HepG2 (cell line): ENCODE measurements around the gene NAPB. TPM values are rescaled to one million over a fixed set of nuclear protein-coding genes. Genes with fewer than 3 reads are reported as not detected.

ENCODE experiments used
- FOXJ3 ChIP-seq: sonication (generic); formaldehyde crosslinking; IDR thresholded peaks from 2 replicates; pipeline ENCODE4 v1.4.0; 2020; ENCODE audit warnings: missing genetic modification reagents, mild to moderate bottlenecking, borderline replicate concordance
- FOXK1 ChIP-seq: sonication (generic); formaldehyde crosslinking; IDR thresholded peaks from 2 replicates; pipeline ENCODE4 v1.4.0; 2020; ENCODE audit warnings: low read depth, missing genetic modification reagents, borderline replicate concordance
- HNF4A ChIP-seq: sonication (generic); formaldehyde crosslinking; IDR thresholded peaks from 2 replicates; pipeline ENCODE4 v1.4.0; 2020; ENCODE audit warnings: missing genetic modification reagents
- MTF1 ChIP-seq: sonication (generic); formaldehyde crosslinking; IDR thresholded peaks from 2 replicates; pipeline ENCODE4 v1.5.0; 2020; ENCODE audit warnings: missing genetic modification reagents
- NCOA2 ChIP-seq: sonication (generic); formaldehyde crosslinking; IDR thresholded peaks from 2 replicates; pipeline ENCODE4 v1.8.0; 2022; ENCODE audit warnings: inconsistent platforms
- NFKBIZ ChIP-seq: IDR thresholded peaks from 2 replicates; pipeline ENCODE4 v1.6.1; 2018; ENCODE audit warnings: missing genetic modification reagents, missing compliant biosample characterization
- RBM39 ChIP-seq: fragments of 200-400 bp; formaldehyde crosslinking; IDR thresholded peaks from one replicate; pipeline ENCODE4 v1.6.1; 2018; ENCODE audit warnings: antibody characterized with exemption, mild to moderate bottlenecking, low read depth, low read length; ENCODE audit not compliant: poor library complexity, severe bottlenecking
- SATB2 ChIP-seq: sonication (generic); formaldehyde crosslinking; IDR thresholded peaks from 2 replicates; pipeline ENCODE4 v1.5.0; 2020; ENCODE audit warnings: missing genetic modification reagents
- SP4 ChIP-seq: sonication (generic); formaldehyde crosslinking; IDR thresholded peaks from 2 replicates; pipeline ENCODE4 v1.8.1; 2023; ENCODE audit warnings: mild to moderate bottlenecking, missing genetic modification reagents
- ZKSCAN5 ChIP-seq: sonication (generic); formaldehyde crosslinking; IDR thresholded peaks from 2 replicates; pipeline ENCODE4 v1.5.1; 2020; ENCODE audit warnings: mild to moderate bottlenecking, missing genetic modification reagents
- ZMYM2 ChIP-seq: sonication (generic); formaldehyde crosslinking; IDR thresholded peaks from 2 replicates; pipeline ENCODE4 v1.8.0; 2022; ENCODE audit warnings: mild to moderate bottlenecking, missing genetic modification reagents
- ZNF724P ChIP-seq: sonication (generic); formaldehyde crosslinking; IDR thresholded peaks from 2 replicates; pipeline ENCODE4 v1.8.0; 2022; ENCODE audit warnings: missing genetic modification reagents, borderline replicate concordance
- polyA plus RNA-seq, 8 experiments: library from polyadenylated mRNA; depleted of rRNA in 3 of 8; stranded (reverse) in 7 of 8; unstranded in 1 of 8; fragments of >200 nt; fragmentation: Illumina TruSeq in 4 of 8; extraction: Trizol in 4 of 8; gene quantifications; 2 replicates each; pipeline versions ENCODE4 v1.2.1 to v1.2.3, GENCODE V29; 2011 to 2016; ENCODE audit warnings: low read depth in 4 of 8, missing spikeins in 1 of 8, mixed read lengths in 1 of 8; ENCODE audit not compliant: insufficient read depth in 1 of 8
- total RNA-seq, 5 experiments: library from RNA; depleted of rRNA; stranded (reverse); fragments of >200 nt; fragmentation: Illumina TruSeq; extraction: Trizol; gene quantifications; 2 replicates each; pipeline ENCODE4 v1.2.3, GENCODE V29; 2016; ENCODE audit warnings: low read depth in 1 of 5
- TF ChIP-seq, protein P1 (sequence below): sonication (generic); formaldehyde crosslinking; IDR thresholded peaks from 2 replicates; pipeline ENCODE4 v1.4.0; 2020; ENCODE audit warnings: mild to moderate bottlenecking, low read depth, missing genetic modification reagents
- TF ChIP-seq, protein P2 (sequence below): sonication (generic); formaldehyde crosslinking; IDR thresholded peaks from 2 replicates; pipeline ENCODE4 v1.8.0; 2022; ENCODE audit warnings: missing genetic modification reagents, mild to moderate bottlenecking, inconsistent platforms, borderline replicate concordance
- TF ChIP-seq, protein P3 (sequence below): sonication (generic); formaldehyde crosslinking; conservative IDR thresholded peaks from 2 replicates; pipeline ENCODE4 v1.4.0; 2020; ENCODE audit warnings: missing genetic modification reagents
- TF ChIP-seq, protein P4 (sequence below): sonication (generic); formaldehyde crosslinking; IDR thresholded peaks from 2 replicates; pipeline ENCODE4 v1.5.1; 2020; ENCODE audit warnings: mild to moderate bottlenecking, missing genetic modification reagents, moderate library complexity
- TF ChIP-seq, protein P5 (sequence below): sonication (generic); formaldehyde crosslinking; IDR thresholded peaks from 2 replicates; pipeline ENCODE4 v1.5.0; 2020; ENCODE audit warnings: missing genetic modification reagents
- TF ChIP-seq, protein P6 (sequence below): sonication (generic); formaldehyde crosslinking; IDR thresholded peaks from 2 replicates; pipeline ENCODE4 v1.4.0; 2020; ENCODE audit warnings: missing genetic modification reagents

Gene NAPB
- total and polyA plus RNA-seq, 2 of the 13 experiments (the other 11 are each of a cell fraction or from before 2014, with no cell fraction given), result 15.2 to 16.1 TPM

DNA sequence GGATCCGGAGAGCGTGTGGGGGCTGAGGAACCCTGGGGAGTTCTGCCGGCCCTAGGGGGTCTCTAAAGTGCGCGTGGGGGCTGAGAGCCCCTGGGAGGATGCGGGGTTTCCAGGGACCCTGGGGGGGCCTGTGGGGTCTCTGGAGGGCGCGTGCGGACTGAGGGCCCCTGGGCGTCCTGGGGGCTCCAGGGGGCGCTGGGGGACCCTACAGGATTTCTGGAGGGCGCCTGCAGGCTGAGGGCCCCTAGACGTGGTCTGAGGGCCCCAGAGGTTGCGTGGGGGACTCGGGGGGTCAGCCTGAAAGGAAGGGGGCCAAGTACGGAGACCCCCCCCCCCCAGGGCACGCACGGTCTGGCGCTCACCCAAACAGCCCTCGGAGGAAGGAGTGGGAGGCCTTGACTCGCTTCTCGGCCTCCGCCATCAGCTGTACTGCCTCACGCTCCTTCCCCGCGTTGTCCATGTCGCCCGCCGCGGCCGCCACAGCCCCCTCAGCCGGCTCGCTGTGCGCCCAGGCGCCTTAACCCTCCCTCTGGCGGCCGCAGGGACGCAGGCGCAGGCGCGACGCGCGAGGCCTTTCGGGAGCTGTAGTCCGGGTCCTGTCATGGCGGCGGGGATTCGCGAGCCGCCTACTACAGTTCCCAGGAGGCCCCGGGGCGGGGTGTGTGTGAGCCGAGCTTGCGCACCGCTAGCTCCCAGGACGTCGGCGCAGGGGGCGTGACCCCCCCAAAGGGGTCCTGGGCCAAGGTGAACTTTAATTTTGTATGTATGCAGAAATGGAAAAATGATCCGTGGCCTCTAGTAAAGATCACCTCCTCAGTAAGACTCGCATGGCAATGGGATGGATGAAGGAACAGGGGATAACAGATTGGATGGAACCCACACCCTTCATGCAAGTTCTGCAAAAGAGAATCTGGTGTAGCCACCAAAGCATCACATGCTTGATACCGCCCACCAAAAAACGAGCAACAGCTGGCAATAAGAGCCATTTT, at the start of gene NAPB (continued):
- TF ChIP-seq FOXJ3 (CRISPR knock-in tag) (peak; percentile 37; the same call in 1 of the 2 replicates), FOXK1 (peak; percentile 85; the same call in 1 of the 2 replicates), SATB2 (CRISPR knock-in tag) (no peak), NFKBIZ (CRISPR knock-in tag) (peak; percentile 92; the same call in 1 of the 2 replicates), NCOA2 (CRISPR knock-in tag) (peak; percentile 46; the same call in 1 of the 2 replicates), ZNF724P (CRISPR knock-in tag) (peak; percentile 93), ZMYM2 (CRISPR knock-in tag) (no peak), SP4 (CRISPR knock-in tag) (peak; percentile 76), MTF1 (CRISPR knock-in tag) (peak; percentile 69; the same call in 1 of the 2 replicates), HNF4A (CRISPR knock-in tag) (no peak), ZKSCAN5 (peak; percentile 42; the same call in 1 of the 2 replicates), RBM39 (peak; percentile 53)
- TF ChIP-seq, protein P1, sequence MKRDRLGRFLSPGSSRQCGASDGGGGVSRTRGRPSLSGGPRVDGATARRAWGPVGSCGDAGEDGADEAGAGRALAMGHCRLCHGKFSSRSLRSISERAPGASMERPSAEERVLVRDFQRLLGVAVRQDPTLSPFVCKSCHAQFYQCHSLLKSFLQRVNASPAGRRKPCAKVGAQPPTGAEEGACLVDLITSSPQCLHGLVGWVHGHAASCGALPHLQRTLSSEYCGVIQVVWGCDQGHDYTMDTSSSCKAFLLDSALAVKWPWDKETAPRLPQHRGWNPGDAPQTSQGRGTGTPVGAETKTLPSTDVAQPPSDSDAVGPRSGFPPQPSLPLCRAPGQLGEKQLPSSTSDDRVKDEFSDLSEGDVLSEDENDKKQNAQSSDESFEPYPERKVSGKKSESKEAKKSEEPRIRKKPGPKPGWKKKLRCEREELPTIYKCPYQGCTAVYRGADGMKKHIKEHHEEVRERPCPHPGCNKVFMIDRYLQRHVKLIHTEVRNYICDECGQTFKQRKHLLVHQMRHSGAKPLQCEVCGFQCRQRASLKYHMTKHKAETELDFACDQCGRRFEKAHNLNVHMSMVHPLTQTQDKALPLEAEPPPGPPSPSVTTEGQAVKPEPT (CRISPR knock-in tag), result peak; percentile 72; the same call in 1 of the 2 replicates
- TF ChIP-seq, protein P2, sequence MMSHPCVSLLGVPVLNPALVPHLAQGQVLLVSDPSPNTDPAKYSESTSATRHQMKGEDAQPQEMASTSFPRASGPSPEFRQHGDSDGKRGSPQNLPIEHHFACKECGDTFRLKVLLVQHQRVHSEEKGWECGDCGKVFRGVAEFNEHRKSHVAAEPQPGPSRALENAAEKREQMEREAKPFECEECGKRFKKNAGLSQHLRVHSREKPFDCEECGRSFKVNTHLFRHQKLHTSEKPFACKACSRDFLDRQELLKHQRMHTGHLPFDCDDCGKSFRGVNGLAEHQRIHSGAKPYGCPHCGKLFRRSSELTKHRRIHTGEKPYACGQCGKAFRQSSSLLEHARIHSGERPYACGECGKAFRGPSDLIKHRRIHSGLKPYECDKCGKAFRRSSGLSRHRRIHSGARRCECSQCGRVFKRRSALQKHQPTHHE (CRISPR knock-in tag), result peak; percentile 96
- TF ChIP-seq, protein P3, sequence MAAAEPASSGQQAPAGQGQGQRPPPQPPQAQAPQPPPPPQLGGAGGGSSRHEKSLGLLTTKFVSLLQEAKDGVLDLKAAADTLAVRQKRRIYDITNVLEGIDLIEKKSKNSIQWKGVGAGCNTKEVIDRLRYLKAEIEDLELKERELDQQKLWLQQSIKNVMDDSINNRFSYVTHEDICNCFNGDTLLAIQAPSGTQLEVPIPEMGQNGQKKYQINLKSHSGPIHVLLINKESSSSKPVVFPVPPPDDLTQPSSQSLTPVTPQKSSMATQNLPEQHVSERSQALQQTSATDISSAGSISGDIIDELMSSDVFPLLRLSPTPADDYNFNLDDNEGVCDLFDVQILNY (CRISPR knock-in tag), result peak; percentile 77
- TF ChIP-seq, protein P4, sequence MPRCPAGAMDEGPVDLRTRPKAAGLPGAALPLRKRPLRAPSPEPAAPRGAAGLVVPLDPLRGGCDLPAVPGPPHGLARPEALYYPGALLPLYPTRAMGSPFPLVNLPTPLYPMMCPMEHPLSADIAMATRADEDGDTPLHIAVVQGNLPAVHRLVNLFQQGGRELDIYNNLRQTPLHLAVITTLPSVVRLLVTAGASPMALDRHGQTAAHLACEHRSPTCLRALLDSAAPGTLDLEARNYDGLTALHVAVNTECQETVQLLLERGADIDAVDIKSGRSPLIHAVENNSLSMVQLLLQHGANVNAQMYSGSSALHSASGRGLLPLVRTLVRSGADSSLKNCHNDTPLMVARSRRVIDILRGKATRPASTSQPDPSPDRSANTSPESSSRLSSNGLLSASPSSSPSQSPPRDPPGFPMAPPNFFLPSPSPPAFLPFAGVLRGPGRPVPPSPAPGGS (CRISPR knock-in tag), result peak; percentile 85; the same call in 1 of the 2 replicates
- TF ChIP-seq, protein P5, sequence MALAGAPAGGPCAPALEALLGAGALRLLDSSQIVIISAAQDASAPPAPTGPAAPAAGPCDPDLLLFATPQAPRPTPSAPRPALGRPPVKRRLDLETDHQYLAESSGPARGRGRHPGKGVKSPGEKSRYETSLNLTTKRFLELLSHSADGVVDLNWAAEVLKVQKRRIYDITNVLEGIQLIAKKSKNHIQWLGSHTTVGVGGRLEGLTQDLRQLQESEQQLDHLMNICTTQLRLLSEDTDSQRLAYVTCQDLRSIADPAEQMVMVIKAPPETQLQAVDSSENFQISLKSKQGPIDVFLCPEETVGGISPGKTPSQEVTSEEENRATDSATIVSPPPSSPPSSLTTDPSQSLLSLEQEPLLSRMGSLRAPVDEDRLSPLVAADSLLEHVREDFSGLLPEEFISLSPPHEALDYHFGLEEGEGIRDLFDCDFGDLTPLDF (CRISPR knock-in tag), result no peak; the same call in 1 of the 2 replicates
- TF ChIP-seq, protein P6, sequence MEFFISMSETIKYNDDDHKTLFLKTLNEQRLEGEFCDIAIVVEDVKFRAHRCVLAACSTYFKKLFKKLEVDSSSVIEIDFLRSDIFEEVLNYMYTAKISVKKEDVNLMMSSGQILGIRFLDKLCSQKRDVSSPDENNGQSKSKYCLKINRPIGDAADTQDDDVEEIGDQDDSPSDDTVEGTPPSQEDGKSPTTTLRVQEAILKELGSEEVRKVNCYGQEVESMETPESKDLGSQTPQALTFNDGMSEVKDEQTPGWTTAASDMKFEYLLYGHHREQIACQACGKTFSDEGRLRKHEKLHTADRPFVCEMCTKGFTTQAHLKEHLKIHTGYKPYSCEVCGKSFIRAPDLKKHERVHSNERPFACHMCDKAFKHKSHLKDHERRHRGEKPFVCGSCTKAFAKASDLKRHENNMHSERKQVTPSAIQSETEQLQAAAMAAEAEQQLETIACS (CRISPR knock-in tag), result peak; percentile 55; the same call in 1 of the 2 replicates
